ENCODE data around the gene C16orf96.

C16orf96 gene

DNA sequence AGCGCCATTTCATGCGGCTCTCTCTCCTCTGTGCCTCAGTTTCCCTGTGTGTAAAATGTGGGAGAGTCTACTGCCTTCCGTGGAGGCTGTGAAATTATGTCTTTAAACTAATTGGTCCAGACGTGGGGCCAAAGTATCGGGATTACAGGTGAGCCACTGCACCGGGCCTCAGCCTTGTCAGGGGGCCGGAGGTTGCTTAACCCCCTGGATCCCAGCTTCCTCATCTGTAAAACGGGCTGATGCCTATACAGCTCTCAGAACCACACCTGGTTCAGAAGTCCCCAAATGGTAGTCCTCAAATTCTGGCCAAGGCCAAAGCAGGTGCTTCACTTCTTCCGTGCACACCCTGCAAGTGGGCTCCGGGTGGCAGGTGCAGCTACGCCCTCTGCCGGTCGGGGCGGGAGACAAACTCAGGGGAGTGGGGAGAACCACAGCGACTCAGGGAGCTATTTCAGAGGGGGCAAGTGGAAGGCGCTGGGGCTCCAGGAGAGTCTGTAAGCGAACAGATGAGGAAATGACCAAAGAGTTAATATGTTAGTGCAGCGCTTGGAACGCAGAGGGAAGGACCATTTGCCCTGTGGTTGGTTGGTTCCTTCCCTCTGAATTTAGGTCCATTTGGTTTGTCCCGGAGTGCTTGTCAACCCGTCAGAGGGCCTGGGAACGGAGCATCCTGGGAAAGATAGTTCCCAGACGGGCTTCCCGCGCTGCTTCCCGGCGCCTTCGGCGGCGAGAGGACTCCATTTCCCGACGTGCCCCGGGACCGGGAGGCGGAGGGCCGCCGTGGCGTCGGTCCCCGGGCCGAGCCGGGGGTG is 68.1 kb downstream of the C16orf96 start, which contains the start of gene MGRN1:
MGRN1 (plus strand) TSS at position 812 of the 812 bp plus-strand sequence. CDS start 135 bp downstream, outside the sequence.
- H3F3A ChIP-seq (ENCODE audit: insufficient read depth), result no peaks in the 10 kb centered on the region
- H3K79me2 ChIP-seq (ENCODE audit: insufficient read depth, low read length), result peaks cover 34% of the 10 kb centered on the region
- H3K9ac ChIP-seq (ENCODE audit: low read length), result peak within 1 kb of the TSS; percentile 83
- peak; percentile 98 for TF ChIP-seq CTCF (IDR thresholded peaks at IDR 0.05; ENCODE audit: insufficient read depth, low read length, poor library complexity, severe bottlenecking)
- TF ChIP-seq EZH2phosphoT487 (conservative IDR thresholded peaks at IDR 0.05; ENCODE audit: low read length), result no peak
- H4K20me1 ChIP-seq (ENCODE audit: low read depth, low read length), result no peaks in the 10 kb centered on the region
- H3K27me3 ChIP-seq (ENCODE audit: low read length), result no peaks in the 10 kb centered on the region
- H3K9me2 ChIP-seq (replicated peaks; ENCODE audit: insufficient read depth, low read length), result no peaks in the 10 kb centered on the region
- H2AFZ ChIP-seq (ENCODE audit: low read depth, low read length, severe bottlenecking), result peak within 1 kb of the TSS; percentile 69
- peak within 1 kb of the TSS; percentile 64 for H3K27ac ChIP-seq (ENCODE audit: low read depth, low read length)
- H3K4me3 ChIP-seq (ENCODE audit: insufficient read depth, low read length, poor library complexity, severe bottlenecking), result peak within 1 kb of the TSS; percentile 74
- H3K9me3 ChIP-seq (ENCODE audit: insufficient read depth, low read length), result no peaks in the 10 kb centered on the region
- no peaks in the 10 kb centered on the region for H3K36me3 ChIP-seq (ENCODE audit: low read length)
- H3K4me2 ChIP-seq (ENCODE audit: low read depth, low read length, poor library complexity, severe bottlenecking), result peak within 1 kb of the TSS; percentile 67

DNA sequence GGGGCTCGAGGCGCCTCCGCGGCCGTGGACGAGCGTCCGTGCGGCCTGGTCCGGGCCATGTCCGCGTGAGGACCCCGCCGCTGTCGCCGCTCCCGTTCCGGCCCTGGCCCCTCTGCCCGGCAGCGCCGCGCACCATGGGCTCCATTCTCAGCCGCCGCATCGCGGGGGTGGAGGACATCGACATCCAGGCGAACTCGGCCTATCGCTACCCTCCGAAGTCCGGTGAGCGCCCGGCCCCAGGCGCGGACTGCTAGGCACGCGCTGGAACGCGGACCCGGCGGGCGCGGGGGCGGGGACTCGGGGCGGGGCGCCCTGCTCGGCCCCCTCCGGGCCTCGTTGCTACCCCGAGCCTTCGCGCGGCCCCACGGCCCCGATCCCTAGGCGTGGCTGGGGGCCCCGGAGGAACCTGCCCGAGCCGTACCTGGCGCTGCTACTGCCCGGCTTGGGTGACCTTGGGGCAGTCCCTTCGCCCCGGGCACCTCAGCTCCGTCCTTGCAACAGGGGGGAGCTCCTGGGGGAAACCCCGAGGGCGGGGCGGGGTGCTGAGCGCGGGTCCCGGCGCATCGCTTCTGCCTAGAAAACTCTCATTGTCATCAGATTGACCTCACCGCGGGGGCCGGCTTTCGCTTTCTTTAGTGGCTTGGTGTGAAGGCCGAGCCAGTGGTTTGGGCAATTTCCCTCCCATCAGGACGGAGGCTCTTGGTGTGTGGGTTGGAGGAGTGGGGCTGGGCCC is 68.9 kb downstream of the C16orf96 start:
- Histone ChIP-seq H3K27me3 (ENCODE audit: low read length) (no peaks in the 10 kb centered on the region), H3F3A (ENCODE audit: insufficient read depth) (no peaks in the 10 kb centered on the region), H4K20me1 (ENCODE audit: low read depth, low read length) (no peaks in the 10 kb centered on the region), H3K4me2 (ENCODE audit: low read depth, low read length, poor library complexity, severe bottlenecking) (peak overlapping the region; percentile 67), H2AFZ (ENCODE audit: low read depth, low read length, severe bottlenecking) (peak overlapping the region; percentile 69), H3K9me3 (ENCODE audit: insufficient read depth, low read length) (no peaks in the 10 kb centered on the region), H3K4me3 (ENCODE audit: insufficient read depth, low read length, poor library complexity, severe bottlenecking) (peak overlapping the region; percentile 74), H3K79me2 (ENCODE audit: insufficient read depth, low read length) (peaks cover 37% of the 10 kb centered on the region), H3K36me3 (ENCODE audit: low read length) (no peaks in the 10 kb centered on the region), H3K9ac (ENCODE audit: low read length) (peak overlapping the region; percentile 83), H3K27ac (ENCODE audit: low read depth, low read length) (peak overlapping the region; percentile 56), H3K9me2 (replicated peaks; ENCODE audit: insufficient read depth, low read length) (no peaks in the 10 kb centered on the region)
- no peak for TF ChIP-seq CTCF (IDR thresholded peaks at IDR 0.05; ENCODE audit: insufficient read depth, low read length, poor library complexity, severe bottlenecking)
- TF ChIP-seq EZH2phosphoT487 (conservative IDR thresholded peaks at IDR 0.05; ENCODE audit: low read length), result no peak

DNA sequence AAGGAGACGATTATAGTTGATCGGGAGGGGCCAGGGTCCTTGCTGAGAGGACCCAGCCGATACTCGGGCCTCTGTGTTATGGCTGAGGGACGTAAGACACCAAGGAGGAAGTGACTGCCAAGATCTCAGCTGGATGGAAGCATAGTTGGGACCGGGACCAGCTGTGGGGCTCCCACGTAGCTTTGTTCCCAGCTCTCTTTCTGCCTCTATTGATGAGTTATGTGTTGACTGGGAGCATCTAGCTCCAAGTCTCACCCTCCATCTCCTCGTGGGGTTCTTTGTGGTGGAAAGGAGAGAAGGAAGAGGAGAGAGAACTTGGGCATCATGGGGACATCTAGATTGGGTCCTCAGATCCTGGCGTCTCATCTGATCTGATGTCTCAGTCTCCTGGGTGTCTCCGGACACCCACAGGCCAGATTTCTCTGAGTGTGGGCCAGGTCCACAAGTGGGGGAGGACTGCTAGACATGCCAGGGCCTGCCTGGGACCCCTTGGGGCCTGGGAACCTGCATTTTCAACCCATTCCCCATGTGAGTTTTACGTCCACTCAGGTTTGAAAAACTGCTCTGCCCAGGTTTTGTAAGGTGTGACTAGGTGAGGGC is 69.5 kb downstream of the C16orf96 start:
- no peaks in the 10 kb centered on the region for H3K27me3 ChIP-seq (ENCODE audit: low read length)
- peak overlapping the region; percentile 74 for H3K4me3 ChIP-seq (ENCODE audit: insufficient read depth, low read length, poor library complexity, severe bottlenecking)
- H3K9me2 ChIP-seq (replicated peaks; ENCODE audit: insufficient read depth, low read length), result no peaks in the 10 kb centered on the region
- H2AFZ ChIP-seq (ENCODE audit: low read depth, low read length, severe bottlenecking), result peak overlapping the region; percentile 69
- TF ChIP-seq EZH2phosphoT487 (conservative IDR thresholded peaks at IDR 0.05; ENCODE audit: low read length) (no peak), CTCF (IDR thresholded peaks at IDR 0.05; ENCODE audit: insufficient read depth, low read length, poor library complexity, severe bottlenecking) (no peak)
- H4K20me1 ChIP-seq (ENCODE audit: low read depth, low read length), result no peaks in the 10 kb centered on the region
- peak overlapping the region; percentile 56 for H3K27ac ChIP-seq (ENCODE audit: low read depth, low read length)
- H3K9me3 ChIP-seq (ENCODE audit: insufficient read depth, low read length), result no peaks in the 10 kb centered on the region
- H3K36me3 ChIP-seq (ENCODE audit: low read length), result no peaks in the 10 kb centered on the region
- H3F3A ChIP-seq (ENCODE audit: insufficient read depth), result no peaks in the 10 kb centered on the region
- H3K79me2 ChIP-seq (ENCODE audit: insufficient read depth, low read length), result peaks cover 43% of the 10 kb centered on the region
- peak overlapping the region; percentile 83 for H3K9ac ChIP-seq (ENCODE audit: low read length)
- peak overlapping the region; percentile 67 for H3K4me2 ChIP-seq (ENCODE audit: low read depth, low read length, poor library complexity, severe bottlenecking)

Measured in SU-DHL-6 (cell line).